ENCODE measurements around the gene ZBTB42. TPM values are rescaled to one million over a fixed set of nuclear protein-coding genes. Genes with fewer than 3 reads are reported as not detected.

ZBTB42 gene
- total RNA-seq, 2 donors from 2014 or later, result 28.4 to 40.9 TPM

GRCh38 chr14:104772707-104773504 lies 28.0 kb upstream of the ZBTB42 start:
- Histone ChIP-seq H3K27ac (peak overlapping the region in 1 of 2 donors; percentile 73), H3K36me3 (peaks cover 0 to 10% of the 10 kb centered on the region in 2 donors), H3K4me3 (no peak overlapping the region), H3K4me1 (replicated peaks) (peaks cover 20% of the 10 kb centered on the region), H3K27me3 (replicated peaks; ENCODE audit: insufficient read depth) (no peaks in the 10 kb centered on the region), H3K9me3 (no peaks in the 10 kb centered on the region)
- WGBS, result 89% methylated on average over 38 of the region's 38 CpGs
- intact Hi-C loops (cut with DNase I), result no loop called here
- TF ChIP-seq POLR2AphosphoS5 (IDR thresholded peaks at IDR 0.05) (no peak), POLR2A (IDR thresholded peaks at IDR 0.05) (no peak)
- TF ChIP-seq, protein P1, sequence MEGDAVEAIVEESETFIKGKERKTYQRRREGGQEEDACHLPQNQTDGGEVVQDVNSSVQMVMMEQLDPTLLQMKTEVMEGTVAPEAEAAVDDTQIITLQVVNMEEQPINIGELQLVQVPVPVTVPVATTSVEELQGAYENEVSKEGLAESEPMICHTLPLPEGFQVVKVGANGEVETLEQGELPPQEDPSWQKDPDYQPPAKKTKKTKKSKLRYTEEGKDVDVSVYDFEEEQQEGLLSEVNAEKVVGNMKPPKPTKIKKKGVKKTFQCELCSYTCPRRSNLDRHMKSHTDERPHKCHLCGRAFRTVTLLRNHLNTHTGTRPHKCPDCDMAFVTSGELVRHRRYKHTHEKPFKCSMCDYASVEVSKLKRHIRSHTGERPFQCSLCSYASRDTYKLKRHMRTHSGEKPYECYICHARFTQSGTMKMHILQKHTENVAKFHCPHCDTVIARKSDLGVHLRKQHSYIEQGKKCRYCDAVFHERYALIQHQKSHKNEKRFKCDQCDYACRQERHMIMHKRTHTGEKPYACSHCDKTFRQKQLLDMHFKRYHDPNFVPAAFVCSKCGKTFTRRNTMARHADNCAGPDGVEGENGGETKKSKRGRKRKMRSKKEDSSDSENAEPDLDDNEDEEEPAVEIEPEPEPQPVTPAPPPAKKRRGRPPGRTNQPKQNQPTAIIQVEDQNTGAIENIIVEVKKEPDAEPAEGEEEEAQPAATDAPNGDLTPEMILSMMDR (IDR thresholded peaks at IDR 0.05), result no peak
- DNase-seq (ENCODE audit: low spot score), result no peak

- no peaks in the 10 kb centered on the region for H3K9me3 ChIP-seq
- peak overlapping the region; percentile 58 to 73 for H3K27ac ChIP-seq
- H3K36me3 ChIP-seq, result peaks cover 0 to 10% of the 10 kb centered on the region in 2 donors
- no peak overlapping the region for H3K4me3 ChIP-seq
- H3K4me1 ChIP-seq (replicated peaks), result peaks cover 20% of the 10 kb centered on the region
- DNase-seq (ENCODE audit: low spot score), result no peak
- WGBS, result 81% methylated on average over 33 of the region's 46 CpGs
- intact Hi-C loops (cut with DNase I), result no loop called here
- no peaks in the 10 kb centered on the region for H3K27me3 ChIP-seq (replicated peaks; ENCODE audit: insufficient read depth)
- no peak for TF ChIP-seq POLR2A (IDR thresholded peaks at IDR 0.05)
- TF ChIP-seq, protein P1 (IDR thresholded peaks at IDR 0.05), result no peak
- TF ChIP-seq POLR2AphosphoS5 (IDR thresholded peaks at IDR 0.05), result no peak
These were observed 27.1 kb upstream of the ZBTB42 start for GRCh38 chr14:104773505-104774452.

DNA sequence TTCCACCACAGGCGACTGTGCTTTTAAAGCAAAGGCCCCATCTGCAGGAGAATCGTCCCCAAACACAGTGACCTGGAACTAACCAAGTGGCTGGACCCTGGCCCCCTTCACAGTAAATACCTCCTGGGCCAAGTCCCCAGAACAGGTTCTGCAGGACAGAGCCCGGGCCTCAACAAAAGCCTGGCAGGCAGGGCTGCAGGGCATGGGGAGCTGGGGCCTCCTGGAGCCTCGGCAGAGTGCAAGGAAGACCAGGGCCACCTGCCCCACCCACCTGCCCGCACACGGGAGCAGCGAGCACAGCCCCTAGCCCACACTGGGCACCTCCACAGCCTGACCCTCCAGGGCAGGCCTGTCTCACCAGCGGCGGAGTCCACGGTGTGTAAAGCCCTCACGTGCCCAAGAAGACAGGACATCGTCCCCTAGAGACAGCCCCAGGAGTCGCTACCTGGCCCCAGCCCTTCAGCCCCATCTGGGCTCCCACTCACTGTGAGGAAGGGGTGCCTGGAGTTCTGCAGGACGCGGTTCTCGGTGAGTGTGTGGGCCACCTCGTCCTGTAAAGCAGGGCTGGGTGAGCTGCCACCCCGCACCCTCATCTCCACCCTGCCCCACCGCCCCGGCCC lies 26.3 kb upstream of the ZBTB42 start:
- peak; percentile 81 for DNase-seq (ENCODE audit: low spot score)
- no peaks in the 10 kb centered on the region for H3K9me3 ChIP-seq
- no peaks in the 10 kb centered on the region for H3K27me3 ChIP-seq (replicated peaks; ENCODE audit: insufficient read depth)
- WGBS, result 57% methylated on average over 20 of the region's 20 CpGs
- intact Hi-C loops (cut with DNase I), result no loop called here
- no peak overlapping the region for H3K4me3 ChIP-seq
- H3K4me1 ChIP-seq (replicated peaks), result peaks cover 20% of the 10 kb centered on the region
- peaks cover 0 to 10% of the 10 kb centered on the region in 2 donors for H3K36me3 ChIP-seq
- TF ChIP-seq POLR2A (IDR thresholded peaks at IDR 0.05) (no peak), POLR2AphosphoS5 (IDR thresholded peaks at IDR 0.05) (peak; percentile 79)
- peak overlapping the region; percentile 58 to 73 for H3K27ac ChIP-seq

DNA sequence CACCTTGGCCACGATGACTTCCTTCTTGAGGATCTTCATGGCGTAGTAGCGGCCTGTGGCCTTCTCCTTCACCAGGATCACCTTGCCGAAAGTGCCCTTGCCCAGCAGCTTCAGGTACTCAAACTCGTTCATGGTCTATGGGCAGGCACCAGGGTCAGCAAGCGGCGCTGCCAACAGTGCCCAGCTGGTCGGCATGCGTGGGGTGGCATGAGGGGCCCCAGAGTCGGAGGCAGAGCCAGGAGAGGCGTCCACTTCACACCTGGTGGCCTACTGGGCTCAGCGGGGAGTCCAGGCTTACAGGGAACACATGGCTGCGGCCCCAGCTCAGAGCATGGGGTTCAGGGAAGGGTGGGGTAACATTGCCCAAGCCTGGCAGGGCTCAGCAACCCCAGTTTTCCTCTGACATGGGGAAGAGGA lies 25.8 kb upstream of the ZBTB42 start:
- peak overlapping the region; percentile 58 to 73 for H3K27ac ChIP-seq
- H3K4me3 ChIP-seq, result no peak overlapping the region
- H3K36me3 ChIP-seq, result peaks cover 0 to 10% of the 10 kb centered on the region in 2 donors
- H3K4me1 ChIP-seq (replicated peaks), result peaks cover 20% of the 10 kb centered on the region
- TF ChIP-seq POLR2A (IDR thresholded peaks at IDR 0.05), result no peak
- TF ChIP-seq, protein P1 (IDR thresholded peaks at IDR 0.05), result no peak
- TF ChIP-seq POLR2AphosphoS5 (IDR thresholded peaks at IDR 0.05), result no peak
- intact Hi-C loops (cut with DNase I), result no loop called here
- H3K9me3 ChIP-seq, result no peaks in the 10 kb centered on the region
- no peak for DNase-seq (ENCODE audit: low spot score)
- H3K27me3 ChIP-seq (replicated peaks; ENCODE audit: insufficient read depth), result no peaks in the 10 kb centered on the region
- WGBS, result 85% methylated on average over 13 of the region's 13 CpGs

DNA sequence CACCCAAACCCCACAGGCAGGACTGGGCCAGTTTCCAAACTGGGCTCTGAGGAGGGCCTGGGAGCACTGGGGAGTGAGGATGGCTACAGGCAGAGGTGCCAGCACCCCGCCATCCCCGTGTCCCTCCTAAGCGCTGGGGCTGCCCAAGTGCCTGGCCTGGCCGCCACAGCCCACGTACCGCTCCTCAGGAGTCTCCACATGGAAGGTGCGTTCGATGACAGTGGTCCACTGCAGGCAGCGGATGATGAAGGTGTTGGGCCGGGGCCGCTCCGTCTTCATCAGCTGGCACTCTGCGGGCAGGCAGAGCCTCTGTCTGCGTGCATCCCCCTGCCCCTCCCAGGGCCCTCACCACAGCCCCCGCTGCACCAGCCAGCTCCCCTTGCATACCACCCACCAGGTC lies 24.4 kb upstream of the ZBTB42 start:
- over 99% methylated on average over 15 of the region's 15 CpGs for WGBS
- TF ChIP-seq, protein P1 (IDR thresholded peaks at IDR 0.05), result no peak
- TF ChIP-seq POLR2A (IDR thresholded peaks at IDR 0.05), result no peak
- TF ChIP-seq POLR2AphosphoS5 (IDR thresholded peaks at IDR 0.05), result no peak
- DNase-seq (ENCODE audit: low spot score), result no peak
- peaks cover 20% of the 10 kb centered on the region for H3K4me1 ChIP-seq (replicated peaks)
- peak overlapping the region in 1 of 2 donors; percentile 20 for H3K27ac ChIP-seq
- no peaks in the 10 kb centered on the region for H3K9me3 ChIP-seq
- peaks cover 0 to 10% of the 10 kb centered on the region in 2 donors for H3K36me3 ChIP-seq
- no peaks in the 10 kb centered on the region for H3K27me3 ChIP-seq (replicated peaks; ENCODE audit: insufficient read depth)
- intact Hi-C loops (cut with DNase I), result no loop called here
- no peak overlapping the region for H3K4me3 ChIP-seq

Measured in prostate gland (tissue), 2 donors.